AG09309 (cell line): ENCODE results near the gene HSPA14.

Experiments
- DNase-seq: peaks from one replicate; pipeline ENCODE4 v3.0.0-alpha.2; 2010; ENCODE audit warnings: low read depth
- H3K4me3 ChIP-seq: 2 replicates; pipeline ENCODE4 v1.5.1; 2011; ENCODE audit warnings: mild to moderate bottlenecking, low read depth, low read length, moderate library complexity; ENCODE audit not compliant: control insufficient read depth
- CTCF ChIP-seq: IDR thresholded peaks from 2 replicates; pipeline ENCODE4 v1.5.1; 2011; ENCODE audit warnings: mild to moderate bottlenecking, low read depth, low read length, inconsistent platforms; ENCODE audit not compliant: insufficient read depth, control insufficient read depth; ENCODE audit errors: missing control alignments

HSPA14 gene

GRCh38 chr10:14821635-14822375, 16.3 kb upstream of the HSPA14 start:
- H3K4me3 ChIP-seq: no peak overlapping the region
- no peak for TF ChIP-seq CTCF
- DNase-seq: no peak

GRCh38 chr10:14822879-14823755, 15.0 kb upstream of the HSPA14 start:
- H3K4me3 ChIP-seq: no peak overlapping the region
- peak; percentile 77 for TF ChIP-seq CTCF
- DNase-seq: no peak

- no peak for DNase-seq
- TF ChIP-seq CTCF: no peak
- H3K4me3 ChIP-seq: no peak overlapping the region
Measured at GRCh38 chr10:14823966-14824365, 14.1 kb upstream of the HSPA14 start.

GRCh38 chr10:14826076-14826829, 11.9 kb upstream of the HSPA14 start:
- TF ChIP-seq CTCF: no peak
- no peak for DNase-seq
- H3K4me3 ChIP-seq: no peak overlapping the region

GRCh38 chr10:14833106-14833505, 5.0 kb upstream of the HSPA14 start:
- H3K4me3 ChIP-seq: no peak overlapping the region
- TF ChIP-seq CTCF: no peak
- DNase-seq: no peak

GRCh38 chr10:14836208-14836607, 1.9 kb upstream of the HSPA14 start:
- TF ChIP-seq CTCF: no peak
- DNase-seq: no peak
- H3K4me3 ChIP-seq: no peak overlapping the region
